ENCODE measurements around the gene MAPKAPK3.

- TF ChIP-seq EZH2 (IDR thresholded peaks at IDR 0.05; ENCODE audit: insufficient read depth, poor library complexity, severe bottlenecking) (no peak), EZH2phosphoT487 (IDR thresholded peaks at IDR 0.05; ENCODE audit: insufficient read depth, low read depth) (no peak)
Measured at GRCh38 chr3:50649451-50649931, 32.5 kb downstream of the MAPKAPK3 start.

Data from GM23248 (cell line).